Astrocyte (in vitro differentiated cells and primary cell): ENCODE data around the gene HMGA1. TPM values are rescaled to one million over a fixed set of nuclear protein-coding genes. Genes with fewer than 3 reads are reported as not detected.
A peak's percentile ranks its signal among the peaks of the same experiment; 100 is the strongest.

Experiments
- DNase-seq: peaks from one replicate; pipeline ENCODE4 v3.0.0-alpha.2; 2010; ENCODE audit warnings: low read depth
- FAIRE-seq: peaks from 2 replicates; lab custom pipeline; 2011; peaks lifted over from hg19 to GRCh38; lab: Jason Lieb, UNC
- H2AFZ ChIP-seq: 2 replicates; pipeline ENCODE4 v1.6.0; 2012; ENCODE audit warnings: low read depth, low read length, inconsistent platforms
- H3K27ac ChIP-seq: 2 replicates; pipeline ENCODE4 v1.5.1; 2011; ENCODE audit warnings: low read depth, low read length, inconsistent platforms
- H3K27me3 ChIP-seq: 2 replicates; pipeline ENCODE4 v1.6.0; 2011; ENCODE audit warnings: low read length, inconsistent platforms; ENCODE audit not compliant: insufficient read depth
- H3K36me3 ChIP-seq: 2 replicates; pipeline ENCODE4 v1.5.1; 2011; ENCODE audit warnings: low read length, inconsistent platforms; ENCODE audit not compliant: insufficient read depth
- H3K4me1 ChIP-seq: 2 replicates; pipeline ENCODE4 v1.5.1; 2011; ENCODE audit warnings: low read length, inconsistent platforms; ENCODE audit not compliant: insufficient read depth
- H3K4me2 ChIP-seq: 2 replicates; pipeline ENCODE4 v1.6.0; 2012; ENCODE audit warnings: low read length, inconsistent platforms
- H3K4me3 ChIP-seq: 2 replicates; pipeline ENCODE4 v1.5.1; 2011; ENCODE audit warnings: low read depth, mild to moderate bottlenecking, low read length, inconsistent platforms; ENCODE audit not compliant: insufficient read depth
- H3K79me2 ChIP-seq: 2 replicates; pipeline ENCODE4 v1.6.0; 2012; ENCODE audit warnings: mild to moderate bottlenecking, low read length, inconsistent platforms; ENCODE audit not compliant: insufficient read depth
- H3K9ac ChIP-seq: 2 replicates; pipeline ENCODE4 v1.6.0; 2012; ENCODE audit warnings: mild to moderate bottlenecking, low read length, inconsistent platforms
- H3K9me3 ChIP-seq: 2 replicates; pipeline ENCODE4 v1.5.1; 2012; ENCODE audit warnings: low read depth, mild to moderate bottlenecking, low read length, inconsistent platforms; ENCODE audit not compliant: insufficient read depth
- H4K20me1 ChIP-seq: 2 replicates; pipeline ENCODE4 v1.6.0; 2012; ENCODE audit warnings: low read length, inconsistent platforms; ENCODE audit not compliant: insufficient read depth
- H3K27ac Mint-ChIP-seq: one replicate; pipeline ENCODE4 v1.8.0; 2021; ENCODE audit warnings: mild to moderate bottlenecking, mixed read lengths; ENCODE audit not compliant: unreplicated experiment
- H3K27me3 Mint-ChIP-seq: one replicate; pipeline ENCODE4 v1.8.0; 2021; ENCODE audit warnings: low read depth, mixed read lengths; ENCODE audit not compliant: unreplicated experiment
- H3K36me3 Mint-ChIP-seq: one replicate; pipeline ENCODE4 v1.8.0; 2021; ENCODE audit warnings: low read depth, mixed read lengths; ENCODE audit not compliant: unreplicated experiment
- H3K4me1 Mint-ChIP-seq: one replicate; pipeline ENCODE4 v1.8.0; 2021; ENCODE audit warnings: low read depth, mixed read lengths; ENCODE audit not compliant: unreplicated experiment
- H3K4me3 Mint-ChIP-seq: one replicate; pipeline ENCODE4 v1.8.0; 2021; ENCODE audit warnings: mild to moderate bottlenecking, moderate library complexity, mixed read lengths; ENCODE audit not compliant: unreplicated experiment
- H3K9me3 Mint-ChIP-seq: one replicate; pipeline ENCODE4 v1.8.0; 2021; ENCODE audit warnings: mild to moderate bottlenecking, mixed read lengths; ENCODE audit not compliant: unreplicated experiment
- CTCF ChIP-seq: IDR thresholded peaks from 2 replicates; pipeline ENCODE4 v1.5.1; 2011; ENCODE audit warnings: low read depth, mild to moderate bottlenecking, inconsistent platforms, low read length, moderate library complexity; ENCODE audit not compliant: insufficient read depth
- EZH2 ChIP-seq: IDR thresholded peaks from 2 replicates; pipeline ENCODE4 v1.6.1; 2012; ENCODE audit warnings: mild to moderate bottlenecking, low read length, inconsistent platforms; ENCODE audit not compliant: insufficient read depth
- total RNA-seq: library from RNA; stranded (reverse); gene quantifications from 2 replicates; pipeline ENCODE4 v1.2.1, GENCODE V29; 2021

Gene HMGA1
- total RNA-seq, 1 donor from 2014 or later = 199 TPM

GRCh38 chr6:34200340-34200971, 36.2 kb upstream of the HMGA1 start:
- Histone ChIP-seq H3K4me2 (no peak overlapping the region), H2AFZ (no peak overlapping the region), H3K4me1 (peaks cover 5% of the 10 kb centered on the region), H3K4me3 (no peak overlapping the region), H4K20me1 (no peaks in the 10 kb centered on the region), H3K36me3 (no peaks in the 10 kb centered on the region), H3K79me2 (no peaks in the 10 kb centered on the region), H3K9ac (no peak overlapping the region), H3K27me3 (no peaks in the 10 kb centered on the region), H3K27ac (no peak overlapping the region), H3K9me3 (peaks cover 5% of the 10 kb centered on the region)
- no peak for TF ChIP-seq CTCF
- no peak for TF ChIP-seq EZH2
- FAIRE-seq = no peak
- no peak for DNase-seq
- H3K4me1 Mint-ChIP-seq = no peaks in the 10 kb centered on the region
- H3K9me3 Mint-ChIP-seq = no peaks in the 10 kb centered on the region
- no peaks in the 10 kb centered on the region for H3K36me3 Mint-ChIP-seq
- no peak overlapping the region for H3K4me3 Mint-ChIP-seq
- H3K27ac Mint-ChIP-seq = no peak overlapping the region
- peaks cover 9% of the 10 kb centered on the region for H3K27me3 Mint-ChIP-seq

- Mint-ChIP-seq H3K4me3 (peak overlapping the region; percentile 60), H3K36me3 (no peaks in the 10 kb centered on the region), H3K27me3 (peaks cover 12% of the 10 kb centered on the region), H3K9me3 (no peaks in the 10 kb centered on the region), H3K27ac (peak overlapping the region; percentile 80), H3K4me1 (no peaks in the 10 kb centered on the region)
- H3K79me2 ChIP-seq = no peaks in the 10 kb centered on the region
- H4K20me1 ChIP-seq = no peaks in the 10 kb centered on the region
- H3K4me1 ChIP-seq = peaks cover 2% of the 10 kb centered on the region
- no peaks in the 10 kb centered on the region for H3K27me3 ChIP-seq
- TF ChIP-seq EZH2 = no peak
- no peak for TF ChIP-seq CTCF
- H2AFZ ChIP-seq = no peak overlapping the region
- H3K27ac ChIP-seq = no peak overlapping the region
- peaks cover 5% of the 10 kb centered on the region for H3K9me3 ChIP-seq
- H3K4me3 ChIP-seq = no peak overlapping the region
- H3K36me3 ChIP-seq = no peaks in the 10 kb centered on the region
- no peak overlapping the region for H3K9ac ChIP-seq
- no peak for DNase-seq
- H3K4me2 ChIP-seq = no peak overlapping the region
- FAIRE-seq = no peak
These were observed 35.1 kb upstream of the HMGA1 start for GRCh38 chr6:34201455-34202107.
